Neural progenitor cell (in vitro differentiated cells): ENCODE results near the gene UMAD1. TPM values are rescaled to one million over a fixed set of nuclear protein-coding genes. Genes with fewer than 3 reads are reported as not detected.

Experiments
- DNase-seq: peaks from one replicate; pipeline ENCODE4 v3.0.0-alpha.2; 2016; ENCODE audit warnings: low spot score
- H2AFZ ChIP-seq: fragments of 200-600 bp; sonication (generic); replicated peaks from 2 replicates; pipeline ENCODE4 v1.6.1; 2016; ENCODE audit warnings: antibody characterized with exemption
- H3F3A ChIP-seq: fragments of 200-600 bp; sonication (generic); 2 replicates; pipeline ENCODE4 v1.6.1; 2016; ENCODE audit warnings: antibody characterized with exemption, low read depth
- H3K27ac ChIP-seq: fragments of 200-600 bp; sonication (generic); 2 replicates; pipeline ENCODE4 v1.5.1; 2016; ENCODE audit warnings: mild to moderate bottlenecking
- H3K27me3 ChIP-seq: fragments of 200-600 bp; sonication (generic); 2 replicates; pipeline ENCODE4 v1.6.1; 2016; ENCODE audit warnings: mild to moderate bottlenecking, moderate library complexity
- H3K36me3 ChIP-seq: fragments of 200-600 bp; sonication (generic); 2 replicates; pipeline ENCODE4 v1.5.1; 2016
- H3K4me1 ChIP-seq: fragments of 200-600 bp; sonication (generic); 2 replicates; pipeline ENCODE4 v1.6.1; 2016; ENCODE audit warnings: mixed run types
- H3K4me2 ChIP-seq: fragments of 200-600 bp; sonication (generic); 2 replicates; pipeline ENCODE4 v1.6.1; 2016
- H3K4me3 ChIP-seq: fragments of 200-600 bp; sonication (generic); 2 replicates; pipeline ENCODE4 v1.5.1; 2016
- H3K79me2 ChIP-seq: fragments of 200-600 bp; sonication (generic); 2 replicates; pipeline ENCODE4 v1.6.1; 2016; ENCODE audit warnings: low read depth
- H3K9ac ChIP-seq: fragments of 200-600 bp; sonication (generic); 2 replicates; pipeline ENCODE4 v1.6.1; 2016
- H3K9me3 ChIP-seq: fragments of 200-600 bp; sonication (generic); 2 replicates; pipeline ENCODE4 v1.5.1; 2016; ENCODE audit warnings: low read depth
- H4K20me1 ChIP-seq: fragments of 200-600 bp; sonication (generic); 2 replicates; pipeline ENCODE4 v1.6.1; 2016; ENCODE audit warnings: low read depth
- H3K27ac Mint-ChIP-seq: 3 replicates; pipeline ENCODE4 v1.8.0; 2021; ENCODE audit warnings: mixed read lengths
- H3K27me3 Mint-ChIP-seq: 2 replicates; pipeline ENCODE4 v1.8.0; 2022; ENCODE audit warnings: low read depth, mild to moderate bottlenecking, inconsistent platforms, moderate library complexity, mixed read lengths; ENCODE audit not compliant: insufficient read depth
- H3K36me3 Mint-ChIP-seq: 3 replicates; pipeline ENCODE4 v1.8.0; 2021; ENCODE audit warnings: mixed read lengths
- H3K4me1 Mint-ChIP-seq: 3 replicates; pipeline ENCODE4 v1.8.0; 2021; ENCODE audit warnings: mixed read lengths
- H3K4me3 Mint-ChIP-seq: 3 replicates; pipeline ENCODE4 v1.8.0; 2021; ENCODE audit warnings: mild to moderate bottlenecking, moderate library complexity, mixed read lengths
- H3K9me3 Mint-ChIP-seq: 3 replicates; pipeline ENCODE4 v1.8.0; 2020; ENCODE audit warnings: mixed read lengths
- CTCF ChIP-seq: fragments of 200-600 bp; sonication (generic); IDR thresholded peaks from 2 replicates; pipeline ENCODE4 v1.5.1; 2017; ENCODE audit warnings: antibody characterized with exemption, mild to moderate bottlenecking
- EZH2 ChIP-seq: fragments of 200-600 bp; sonication (generic); IDR thresholded peaks from 2 replicates; pipeline ENCODE4 v1.6.1; 2017; ENCODE audit warnings: antibody characterized with exemption, mild to moderate bottlenecking, moderate library complexity
- EZH2phosphoT487 ChIP-seq: fragments of 200-600 bp; sonication (generic); IDR thresholded peaks from 2 replicates; pipeline ENCODE4 v1.6.1; 2017; ENCODE audit warnings: antibody characterized with exemption
- total RNA-seq: library from RNA; depleted of rRNA; stranded (reverse); fragments of >200 nt; gene quantifications from 2 replicates; pipeline ENCODE4 v1.2.3, GENCODE V29; 2015; ENCODE audit warnings: low replicate concordance

UMAD1 gene
- total RNA-seq, 1 donor from 2014 or later, result 23.0 TPM

GRCh38 chr7:7687800-7688199 lies 47.2 kb downstream of the UMAD1 start:
- no peaks in the 10 kb centered on the region for H3K79me2 ChIP-seq
- peaks cover 4% of the 10 kb centered on the region for H3K4me1 ChIP-seq
- no peaks in the 10 kb centered on the region for H3K36me3 ChIP-seq
- no peaks in the 10 kb centered on the region for H3K9me3 Mint-ChIP-seq
- H3K9me3 ChIP-seq, result no peaks in the 10 kb centered on the region
- H3K27me3 Mint-ChIP-seq, result no peaks in the 10 kb centered on the region
- H2AFZ ChIP-seq, result no peak overlapping the region
- H3K4me3 Mint-ChIP-seq, result no peak overlapping the region
- no peak for DNase-seq
- H3K27me3 ChIP-seq, result no peaks in the 10 kb centered on the region
- H3K9ac ChIP-seq, result no peak overlapping the region
- H4K20me1 ChIP-seq, result no peaks in the 10 kb centered on the region
- H3K4me2 ChIP-seq, result no peak overlapping the region
- H3K36me3 Mint-ChIP-seq, result peaks cover 3% of the 10 kb centered on the region
- no peaks in the 10 kb centered on the region for H3F3A ChIP-seq
- H3K27ac ChIP-seq, result no peak overlapping the region
- peaks cover 21% of the 10 kb centered on the region for H3K4me1 Mint-ChIP-seq
- TF ChIP-seq CTCF (no peak), EZH2 (no peak)
- H3K27ac Mint-ChIP-seq, result no peak overlapping the region
- H3K4me3 ChIP-seq, result no peak overlapping the region

- Histone ChIP-seq H3K9me3 (no peaks in the 10 kb centered on the region), H3K4me3 (no peak overlapping the region), H3K36me3 (no peaks in the 10 kb centered on the region), H3F3A (no peaks in the 10 kb centered on the region), H3K9ac (no peak overlapping the region), H3K4me1 (peaks cover 4% of the 10 kb centered on the region), H3K4me2 (no peak overlapping the region), H3K79me2 (no peaks in the 10 kb centered on the region), H4K20me1 (no peaks in the 10 kb centered on the region), H2AFZ (no peak overlapping the region), H3K27me3 (no peaks in the 10 kb centered on the region), H3K27ac (no peak overlapping the region)
- TF ChIP-seq CTCF (no peak), EZH2 (no peak), EZH2phosphoT487 (no peak)
- H3K4me3 Mint-ChIP-seq, result no peak overlapping the region
- no peak for DNase-seq
- peaks cover 21% of the 10 kb centered on the region for H3K4me1 Mint-ChIP-seq
- no peaks in the 10 kb centered on the region for H3K9me3 Mint-ChIP-seq
- H3K36me3 Mint-ChIP-seq, result peaks cover 3% of the 10 kb centered on the region
- no peaks in the 10 kb centered on the region for H3K27me3 Mint-ChIP-seq
- H3K27ac Mint-ChIP-seq, result no peak overlapping the region
Observed at GRCh38 chr7:7688310-7688709, 47.8 kb downstream of the UMAD1 start.

- no peaks in the 10 kb centered on the region for H3K9me3 Mint-ChIP-seq
- no peaks in the 10 kb centered on the region for H3K27me3 Mint-ChIP-seq
- H3K36me3 ChIP-seq, result no peaks in the 10 kb centered on the region
- no peak overlapping the region for H3K4me3 Mint-ChIP-seq
- H2AFZ ChIP-seq, result no peak overlapping the region
- TF ChIP-seq CTCF (no peak), EZH2 (no peak), EZH2phosphoT487 (no peak)
- no peak for DNase-seq
- H3K4me2 ChIP-seq, result no peak overlapping the region
- H3K27me3 ChIP-seq, result no peaks in the 10 kb centered on the region
- no peaks in the 10 kb centered on the region for H3K9me3 ChIP-seq
- H4K20me1 ChIP-seq, result no peaks in the 10 kb centered on the region
- peaks cover 3% of the 10 kb centered on the region for H3K36me3 Mint-ChIP-seq
- H3K4me1 Mint-ChIP-seq, result peaks cover 21% of the 10 kb centered on the region
- no peaks in the 10 kb centered on the region for H3K79me2 ChIP-seq
- H3K27ac ChIP-seq, result no peak overlapping the region
- H3F3A ChIP-seq, result no peaks in the 10 kb centered on the region
- H3K9ac ChIP-seq, result no peak overlapping the region
- peaks cover 4% of the 10 kb centered on the region for H3K4me1 ChIP-seq
- H3K27ac Mint-ChIP-seq, result no peak overlapping the region
- H3K4me3 ChIP-seq, result no peak overlapping the region
Observed at GRCh38 chr7:7688956-7689355, 48.4 kb downstream of the UMAD1 start.
